Heart left ventricle (tissue), 16 donors: ENCODE data around the gene CNIH3. TPM values are rescaled to one million over a fixed set of nuclear protein-coding genes. Genes with fewer than 3 reads are reported as not detected.

Source experiments
- ATAC-seq, 4 donors: fragments of 200-7000 bp; cut with Tn5 transposase; one replicate each; pipeline ENCODE4 v1.9.1; 2020 to 2022; ENCODE audit warnings: moderate library complexity in 4 of 4, mild to moderate bottlenecking in 3 of 4, moderate number of reproducible peaks in 1 of 4
- DNase-seq, 5 donors: peaks; one replicate each; pipeline ENCODE4 v3.0.0-alpha.2; 2020
- H3K27ac ChIP-seq, 12 donors: fragments of 200-600 bp; sonication (generic) in 4 of 12; one replicate each; pipeline versions ENCODE4 v1.5.0 to v1.8.0; 2016 to 2022; ENCODE audit warnings: mild to moderate bottlenecking in 2 of 12
- H3K27me3 ChIP-seq, 9 donors: fragments of 200-600 bp; sonication (generic) in 2 of 9; one replicate each; pipeline versions ENCODE4 v1.5.1 to v1.8.0; 2016 to 2022; ENCODE audit warnings: mild to moderate bottlenecking in 3 of 9
- H3K36me3 ChIP-seq, 9 donors: fragments of 200-600 bp; sonication (generic) in 2 of 9; one replicate each; pipeline versions ENCODE4 v1.5.0 to v1.8.0; 2018 to 2022; ENCODE audit warnings: mild to moderate bottlenecking in 2 of 9
- H3K4me1 ChIP-seq, 12 donors: fragments of 200-600 bp; sonication (generic) in 4 of 12; one replicate each; pipeline versions ENCODE4 v1.5.0 to v1.8.0; 2016 to 2022; ENCODE audit warnings: mild to moderate bottlenecking in 3 of 12
- H3K4me3 ChIP-seq, 12 donors: fragments of 200-600 bp; sonication (generic) in 4 of 12; one replicate each; pipeline versions ENCODE4 v1.5.0 to v1.8.0; 2017 to 2022; ENCODE audit warnings: mild to moderate bottlenecking in 9 of 12, moderate library complexity in 4 of 12
- H3K9me3 ChIP-seq, 12 donors: fragments of 200-600 bp; sonication (generic) in 4 of 12; one replicate each; pipeline versions ENCODE4 v1.5.0 to v1.8.0; 2016 to 2022; ENCODE audit warnings: mild to moderate bottlenecking in 1 of 12
- CTCF ChIP-seq, 12 donors: fragments of 200-600 bp; sonication (generic) in 4 of 12; IDR thresholded peaks; one replicate each; pipeline versions ENCODE4 v1.5.0 to v1.8.0; 2018 to 2022; ENCODE audit warnings: antibody characterized with exemption in 12 of 12, mild to moderate bottlenecking in 5 of 12
- POLR2A ChIP-seq, 2 donors: fragments of 450-650 bp; IDR thresholded peaks; one replicate each; pipeline ENCODE4 v1.6.1; 2017; ENCODE audit warnings: antibody characterized with exemption in 2 of 2, mild to moderate bottlenecking in 2 of 2, moderate library complexity in 2 of 2
- WGBS, 4 donors: extraction: QIAGEN DNeasy Blood & Tissue Kit in 2 of 4; methylation state at CpG; one replicate each; pipeline versions ENCODE4 v1.1.5 to v1.1.7; 2013 to 2018; 5-methylcytosine and 5-hydroxymethylcytosine counted together
- intact Hi-C, 10 donors: fragments of 100-400 bp; cut with DNase I; formaldehyde crosslinking; loops; one replicate each; pipeline versions ENCODE4 v1.11.1 to v1.14.2; 2022
- polyA plus RNA-seq, 2 donors: library from polyadenylated mRNA; stranded (reverse); fragments of 200-250 nt; gene quantifications; one replicate each; pipeline ENCODE4 v1.2.3, GENCODE V29; 2013
- total RNA-seq, 9 donors: library from RNA; depleted of rRNA in 2 of 9; stranded (reverse); fragments of >200 nt in 2 of 9; fragmentation: NEBNext Ultra II Directional in 3 of 9; extraction: Animal tissue kit (Norgen Biotek cat#: 25700) in 3 of 9; gene quantifications; one replicate each; pipeline versions ENCODE4 v1.1.0 to v1.2.4, GENCODE V29; 2016 to 2023
- donor health status: ischemic (EF 13 %, LVEDD 7.1; RV severe dilation, severe dysfunction).
- donor health status: healthy with polysubstance abuse.
- donor health status: DM: no; HTN: yes; CAD: no.
- donor health status: DM: no; HTN: no; CAD: no.
- donor health status: ischemic (EF 25% LVEDD 6.9; RV normal size, moderate dysfunction).
- donor health status: ischemic (EF 25% LVEDD 5.7; RV mildly dilated, moderate dysfunction).
- donor health status: healthy.
- donor health status: DM: yes; HTN: yes; CAD: no.
- donor health status: ischemic (EF 35%, LVEDD 5.7; RV mildly dilated, moderate dysfunction).
- donor health status: nonischemic (EF 11% LVEDD 7.7; RV severe dilation, severe dysfunction).
- donor health status: DM: yes; HTN: yes; CAD: no.
- donor health status: PGD.
- donor health status: ischemic (EF 29% LVEDD 5.4; RV normal size, mild dysfunction).
- donor health status: nonischemic (EF 23%, LVEDD 6.1; RV moderate dilation, normal function).

Gene CNIH3
- total and polyA plus RNA-seq, 11 donors: 0.34 to 2.6 (median 0.62) TPM; not detected in 2

DNA sequence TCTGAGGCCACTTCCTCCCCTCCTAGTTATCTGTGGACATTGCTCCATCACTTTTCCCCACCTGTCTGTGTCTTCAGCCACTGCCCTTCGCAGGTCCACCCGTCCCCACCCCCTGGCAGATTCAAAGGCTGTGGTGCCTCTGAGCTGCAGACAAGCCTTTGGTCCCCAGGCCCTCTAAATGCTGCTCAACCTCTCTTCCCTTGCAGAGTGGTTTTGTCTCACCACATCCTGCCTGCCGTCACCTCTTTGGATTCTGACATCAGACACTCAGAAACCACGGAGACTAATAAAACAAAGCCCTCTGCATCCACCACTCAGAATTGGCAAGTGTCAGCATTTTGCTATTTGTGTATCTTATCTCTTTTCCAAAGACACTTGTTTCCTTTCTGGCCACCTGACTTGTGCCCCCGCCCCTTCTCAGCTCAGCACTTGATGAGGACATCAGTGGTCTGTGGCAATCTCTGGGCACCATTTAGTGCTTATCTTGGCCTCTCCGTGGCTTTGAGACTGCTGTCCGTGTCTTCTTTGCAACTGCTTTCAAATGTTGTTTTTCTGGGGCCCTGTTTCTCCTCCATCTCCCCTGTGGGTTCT lies 7.7 kb downstream of the CNIH3 start:
- Histone ChIP-seq H3K36me3 (no peaks in the 10 kb centered on the region), H3K9me3 (peaks cover 0 to 5% (median 0%) of the 10 kb centered on the region in 12 donors), H3K4me1 (peaks cover 0 to 8% (median 0%) of the 10 kb centered on the region in 12 donors), H3K27me3 (peaks cover 0 to 46% (median 11%) of the 10 kb centered on the region in 9 donors), H3K27ac (peak overlapping the region in 1 of 12 donors; percentile 42), H3K4me3 (no peak overlapping the region)
- DNase-seq: no peak
- ATAC-seq: peak in 1 of 4 donors; percentile 18
- TF ChIP-seq POLR2A (IDR thresholded peaks at IDR 0.05): no peak
- no peak for TF ChIP-seq CTCF (IDR thresholded peaks at IDR 0.05)
- intact Hi-C loops: no loop called here
- 19 to 30% (median 26%) methylated on average over 7 of the region's 7 CpGs for WGBS, 4 donors

DNA sequence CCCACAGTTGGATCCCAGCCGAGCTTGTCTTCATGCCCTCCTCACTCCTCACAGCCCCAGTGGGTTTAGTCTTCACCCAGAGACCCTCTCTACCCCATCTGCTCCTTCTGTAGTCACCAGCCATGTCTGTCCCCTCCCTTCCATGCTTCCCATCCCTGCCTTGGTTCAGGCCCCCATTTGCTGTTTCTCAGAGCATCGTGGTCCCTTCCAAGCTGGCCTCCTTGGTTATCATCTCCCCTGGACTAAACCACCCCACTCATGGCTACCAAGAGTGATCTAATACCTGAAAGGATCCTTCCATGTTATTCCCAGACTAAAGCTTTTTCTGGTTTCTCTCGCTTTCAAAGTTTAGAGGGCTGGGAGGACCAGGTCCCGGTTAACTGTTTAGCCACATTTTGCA lies 8.3 kb downstream of the CNIH3 start:
- Histone ChIP-seq H3K4me1 (peaks cover 0 to 8% (median 0%) of the 10 kb centered on the region in 12 donors), H3K9me3 (peaks cover 0 to 5% (median 0%) of the 10 kb centered on the region in 12 donors), H3K27ac (peak overlapping the region in 1 of 12 donors; percentile 42), H3K27me3 (peaks cover 0 to 41% (median 9%) of the 10 kb centered on the region in 9 donors), H3K36me3 (no peaks in the 10 kb centered on the region), H3K4me3 (no peak overlapping the region)
- DNase-seq (no peak), ATAC-seq (no peak)
- 78 to 87% (median 84%) methylated on average over 4 of the region's 4 CpGs for WGBS, 4 donors
- no peak for TF ChIP-seq CTCF (IDR thresholded peaks at IDR 0.05)
- TF ChIP-seq POLR2A (IDR thresholded peaks at IDR 0.05): no peak
- intact Hi-C loops: no loop called here

GRCh38 chr1:224626042-224626441 lies 9.9 kb downstream of the CNIH3 start:
- Histone ChIP-seq H3K9me3 (peaks cover 0 to 5% (median 0%) of the 10 kb centered on the region in 12 donors), H3K27ac (no peak overlapping the region), H3K36me3 (no peaks in the 10 kb centered on the region), H3K27me3 (peaks cover 0 to 29% (median 0%) of the 10 kb centered on the region in 9 donors), H3K4me3 (no peak overlapping the region), H3K4me1 (peaks cover 0 to 8% (median 0%) of the 10 kb centered on the region in 12 donors)
- 71 to 90% (median 81%) methylated on average over 1 of the region's 1 CpG for WGBS, 4 donors
- ATAC-seq (no peak), DNase-seq (no peak)
- TF ChIP-seq CTCF (IDR thresholded peaks at IDR 0.05): no peak
- TF ChIP-seq POLR2A (IDR thresholded peaks at IDR 0.05): no peak
- intact Hi-C loops: no loop called here

GRCh38 chr1:224629965-224630364 lies 13.8 kb downstream of the CNIH3 start:
- no peak for ATAC-seq
- Histone ChIP-seq H3K4me3 (no peak overlapping the region), H3K9me3 (no peaks in the 10 kb centered on the region), H3K27ac (no peak overlapping the region), H3K4me1 (no peaks in the 10 kb centered on the region), H3K36me3 (no peaks in the 10 kb centered on the region), H3K27me3 (peaks cover 0 to 16% (median 0%) of the 10 kb centered on the region in 9 donors)
- 80 to 88% (median 83%) methylated on average over 4 of the region's 4 CpGs for WGBS, 4 donors
- intact Hi-C loops: no loop called here
- no peak for DNase-seq
- TF ChIP-seq POLR2A (IDR thresholded peaks at IDR 0.05) (no peak), CTCF (IDR thresholded peaks at IDR 0.05) (no peak)
